ENCODE measurements around the gene MYO5B. TPM values are rescaled to one million over a fixed set of nuclear protein-coding genes. Genes with fewer than 3 reads are reported as not detected.

Gene MYO5B
- total and polyA plus RNA-seq, 2 donors (not counting 1 experiment from before 2014, with no cell fraction given): 0.30 to 1.7 TPM

DNA sequence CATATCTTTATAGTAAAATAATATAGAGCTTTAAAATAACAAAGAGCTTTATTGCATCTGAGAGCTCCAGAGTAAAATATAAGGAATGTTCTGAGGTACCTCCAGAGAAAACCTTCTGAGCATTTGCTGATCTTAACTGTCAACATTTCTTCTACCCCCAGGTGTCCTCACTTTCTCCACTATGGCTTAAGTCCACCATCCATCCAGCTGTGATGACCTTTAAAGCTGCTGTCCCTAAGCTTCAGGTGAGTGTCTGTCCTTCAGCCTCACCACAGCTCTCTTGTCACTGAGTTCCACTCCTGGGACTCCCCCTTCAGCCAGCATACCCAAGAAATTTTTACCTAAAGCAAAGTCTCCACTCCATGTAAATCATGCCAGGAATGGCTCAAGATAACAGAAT is 137.9 kb downstream of the MYO5B start:
- Histone ChIP-seq H3K79me2 (ENCODE audit: control insufficient read depth, insufficient read depth, low read length) (no peaks in the 10 kb centered on the region), H3K9me3 (ENCODE audit: control extremely low read depth in 1 of 3, control insufficient read depth in 2 of 3, insufficient read depth in 1 of 3, low read length in 2 of 3) (peaks cover 0 to 3% (median 0%) of the 10 kb centered on the region in 3 donors), H3K27me3 (replicated peaks in 1 of 4; ENCODE audit: control extremely low read depth in 1 of 4, control insufficient read depth in 3 of 4, insufficient read depth in 4 of 4, low read length in 3 of 4) (no peaks in the 10 kb centered on the region), H3K9ac (ENCODE audit: low read length) (no peak overlapping the region), H3K27ac (ENCODE audit: low read length in 2 of 2) (no peak overlapping the region), H3K4me1 (ENCODE audit: control insufficient read depth in 2 of 2, insufficient read depth in 2 of 2, low read length in 2 of 2) (no peaks in the 10 kb centered on the region), H4K20me1 (ENCODE audit: control insufficient read depth, insufficient read depth, low read length, poor library complexity, severe bottlenecking) (no peaks in the 10 kb centered on the region), H2AFZ (ENCODE audit: insufficient read depth, low read depth, low read length, poor library complexity, severe bottlenecking) (no peak overlapping the region), H3K4me3 (ENCODE audit: control extremely low read depth in 1 of 5, extremely low read depth in 1 of 5, insufficient read depth in 1 of 5, low read depth in 2 of 5, low read length in 4 of 5) (no peak overlapping the region), H3K4me2 (replicated peaks; ENCODE audit: low read depth, low read length, poor library complexity, severe bottlenecking) (no peak overlapping the region), H3K36me3 (replicated peaks in 1 of 2; ENCODE audit: control extremely low read depth in 1 of 2, control insufficient read depth in 1 of 2, extremely low read depth in 1 of 2, insufficient read depth in 2 of 2, low read length in 1 of 2) (no peaks in the 10 kb centered on the region)
- no peak for TF ChIP-seq EZH2 (IDR thresholded peaks at IDR 0.05; ENCODE audit: borderline replicate concordance, insufficient read depth, low read depth, low read length, poor library complexity, severe bottlenecking)
- TF ChIP-seq, protein P1, sequence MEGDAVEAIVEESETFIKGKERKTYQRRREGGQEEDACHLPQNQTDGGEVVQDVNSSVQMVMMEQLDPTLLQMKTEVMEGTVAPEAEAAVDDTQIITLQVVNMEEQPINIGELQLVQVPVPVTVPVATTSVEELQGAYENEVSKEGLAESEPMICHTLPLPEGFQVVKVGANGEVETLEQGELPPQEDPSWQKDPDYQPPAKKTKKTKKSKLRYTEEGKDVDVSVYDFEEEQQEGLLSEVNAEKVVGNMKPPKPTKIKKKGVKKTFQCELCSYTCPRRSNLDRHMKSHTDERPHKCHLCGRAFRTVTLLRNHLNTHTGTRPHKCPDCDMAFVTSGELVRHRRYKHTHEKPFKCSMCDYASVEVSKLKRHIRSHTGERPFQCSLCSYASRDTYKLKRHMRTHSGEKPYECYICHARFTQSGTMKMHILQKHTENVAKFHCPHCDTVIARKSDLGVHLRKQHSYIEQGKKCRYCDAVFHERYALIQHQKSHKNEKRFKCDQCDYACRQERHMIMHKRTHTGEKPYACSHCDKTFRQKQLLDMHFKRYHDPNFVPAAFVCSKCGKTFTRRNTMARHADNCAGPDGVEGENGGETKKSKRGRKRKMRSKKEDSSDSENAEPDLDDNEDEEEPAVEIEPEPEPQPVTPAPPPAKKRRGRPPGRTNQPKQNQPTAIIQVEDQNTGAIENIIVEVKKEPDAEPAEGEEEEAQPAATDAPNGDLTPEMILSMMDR (IDR thresholded peaks at IDR 0.05): no peak
- Mint-ChIP-seq H3K4me1 (no peaks in the 10 kb centered on the region), H3K27me3 (peaks cover 30% of the 10 kb centered on the region), H3K9me3 (ENCODE audit: insufficient read depth) (no peaks in the 10 kb centered on the region), H3K27ac (no peak overlapping the region), H3K4me3 (no peak overlapping the region)
- DNase-seq (no peak), ATAC-seq (ENCODE audit: low read depth) (no peak)
- ChIA-PET CTCF (interaction anchor here (2.6 kb wide), 1 partner anchor 300 kb away, joined by 8 read pairs; no protein-coding TSS in a partner anchor), POLR2A (no interaction called here)
- intact Hi-C loops (cut with micrococcal nuclease): no loop called here

DNA sequence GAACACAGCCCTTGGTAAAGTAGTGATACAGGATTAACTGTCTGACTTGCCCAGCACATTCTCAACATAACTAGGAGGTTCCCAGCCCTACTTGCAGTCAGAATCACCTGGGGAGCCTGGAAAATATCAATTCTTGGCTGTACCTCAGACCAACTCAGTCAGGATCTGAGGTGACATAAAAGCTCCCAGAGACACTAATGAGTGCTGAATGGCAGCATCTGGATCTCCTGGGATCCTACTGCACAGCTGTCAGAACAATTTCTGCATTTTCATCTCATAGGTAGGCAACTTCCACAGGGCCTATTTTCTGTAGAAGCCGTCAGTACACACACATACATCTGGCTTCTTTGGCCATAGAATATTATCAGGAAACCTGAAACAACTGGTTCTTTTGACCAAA is 138.8 kb downstream of the MYO5B start:
- intact Hi-C loops (cut with micrococcal nuclease): no loop called here
- Histone ChIP-seq H3K9me3 (ENCODE audit: control extremely low read depth in 1 of 3, control insufficient read depth in 2 of 3, insufficient read depth in 1 of 3, low read length in 2 of 3) (peaks cover 0 to 3% (median 0%) of the 10 kb centered on the region in 3 donors), H3K4me3 (ENCODE audit: control extremely low read depth in 1 of 5, extremely low read depth in 1 of 5, insufficient read depth in 1 of 5, low read depth in 2 of 5, low read length in 4 of 5) (no peak overlapping the region), H3K27me3 (replicated peaks in 1 of 4; ENCODE audit: control extremely low read depth in 1 of 4, control insufficient read depth in 3 of 4, insufficient read depth in 4 of 4, low read length in 3 of 4) (no peaks in the 10 kb centered on the region), H2AFZ (ENCODE audit: insufficient read depth, low read depth, low read length, poor library complexity, severe bottlenecking) (no peak overlapping the region), H3K9ac (ENCODE audit: low read length) (no peak overlapping the region), H3K4me1 (ENCODE audit: control insufficient read depth in 2 of 2, insufficient read depth in 2 of 2, low read length in 2 of 2) (no peaks in the 10 kb centered on the region), H3K79me2 (ENCODE audit: control insufficient read depth, insufficient read depth, low read length) (no peaks in the 10 kb centered on the region), H3K4me2 (replicated peaks; ENCODE audit: low read depth, low read length, poor library complexity, severe bottlenecking) (no peak overlapping the region), H4K20me1 (ENCODE audit: control insufficient read depth, insufficient read depth, low read length, poor library complexity, severe bottlenecking) (no peaks in the 10 kb centered on the region), H3K27ac (ENCODE audit: low read length in 2 of 2) (no peak overlapping the region), H3K36me3 (replicated peaks in 1 of 2; ENCODE audit: control extremely low read depth in 1 of 2, control insufficient read depth in 1 of 2, extremely low read depth in 1 of 2, insufficient read depth in 2 of 2, low read length in 1 of 2) (no peaks in the 10 kb centered on the region)
- Mint-ChIP-seq H3K4me1 (no peaks in the 10 kb centered on the region), H3K9me3 (ENCODE audit: insufficient read depth) (peaks cover 3% of the 10 kb centered on the region), H3K4me3 (no peak overlapping the region), H3K27me3 (peaks cover 29% of the 10 kb centered on the region), H3K27ac (no peak overlapping the region)
- DNase-seq (no peak), ATAC-seq (ENCODE audit: low read depth) (no peak)
- 86% methylated on average over 1 of the region's 1 CpG for WGBS (ENCODE audit: insufficient coverage)
- ChIA-PET POLR2A (no interaction called here), CTCF (interaction anchor here (0.9 to 2.6 kb wide), 2 partner anchors 298 to 300 kb away, joined by 3 to 8 read pairs; no protein-coding TSS in a partner anchor)
- TF ChIP-seq, protein P1 (IDR thresholded peaks at IDR 0.05): no peak
- TF ChIP-seq EZH2 (IDR thresholded peaks at IDR 0.05; ENCODE audit: borderline replicate concordance, insufficient read depth, low read depth, low read length, poor library complexity, severe bottlenecking): no peak

Measured in B cell (primary cell).